Measurements from ENCODE around the gene HNRNPH3.

DNA sequence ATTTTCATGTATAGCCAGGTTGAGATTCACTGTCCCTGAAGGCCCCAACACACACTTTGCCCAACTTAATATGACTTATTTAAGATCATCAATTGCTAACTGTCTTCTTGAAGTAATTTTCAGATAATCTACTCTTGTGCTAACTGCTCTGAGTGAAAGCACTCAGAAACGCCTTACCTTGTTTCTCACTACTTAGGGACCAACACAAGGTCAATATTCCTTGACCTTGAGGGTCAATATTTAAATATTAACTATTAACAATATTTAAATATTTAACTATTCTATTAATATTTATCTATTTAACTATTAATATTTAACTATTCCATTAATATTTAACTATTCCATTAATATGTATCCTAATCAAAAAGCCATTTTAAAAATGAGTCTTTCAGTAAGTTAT lies 26.0 kb upstream of the HNRNPH3 start:
- TF ChIP-seq, protein P1, sequence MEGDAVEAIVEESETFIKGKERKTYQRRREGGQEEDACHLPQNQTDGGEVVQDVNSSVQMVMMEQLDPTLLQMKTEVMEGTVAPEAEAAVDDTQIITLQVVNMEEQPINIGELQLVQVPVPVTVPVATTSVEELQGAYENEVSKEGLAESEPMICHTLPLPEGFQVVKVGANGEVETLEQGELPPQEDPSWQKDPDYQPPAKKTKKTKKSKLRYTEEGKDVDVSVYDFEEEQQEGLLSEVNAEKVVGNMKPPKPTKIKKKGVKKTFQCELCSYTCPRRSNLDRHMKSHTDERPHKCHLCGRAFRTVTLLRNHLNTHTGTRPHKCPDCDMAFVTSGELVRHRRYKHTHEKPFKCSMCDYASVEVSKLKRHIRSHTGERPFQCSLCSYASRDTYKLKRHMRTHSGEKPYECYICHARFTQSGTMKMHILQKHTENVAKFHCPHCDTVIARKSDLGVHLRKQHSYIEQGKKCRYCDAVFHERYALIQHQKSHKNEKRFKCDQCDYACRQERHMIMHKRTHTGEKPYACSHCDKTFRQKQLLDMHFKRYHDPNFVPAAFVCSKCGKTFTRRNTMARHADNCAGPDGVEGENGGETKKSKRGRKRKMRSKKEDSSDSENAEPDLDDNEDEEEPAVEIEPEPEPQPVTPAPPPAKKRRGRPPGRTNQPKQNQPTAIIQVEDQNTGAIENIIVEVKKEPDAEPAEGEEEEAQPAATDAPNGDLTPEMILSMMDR (IDR thresholded peaks at IDR 0.05; ENCODE audit: low read depth, low read length, poor library complexity, severe bottlenecking): no peak
- TF ChIP-seq EZH2phosphoT487 (IDR thresholded peaks at IDR 0.05; ENCODE audit: borderline replicate concordance, low read length): no peak
